ENCODE data around the gene RNF223.

RNF223 gene

GRCh38 chr1:1054099-1054700 is 19.9 kb downstream of the RNF223 start:
- no peak for ATAC-seq
- TF ChIP-seq POU6F1 (CRISPR knock-in tag; IDR thresholded peaks at IDR 0.05; ENCODE audit: borderline replicate concordance, low read depth), result no peak
- TF ChIP-seq ISL1 (CRISPR knock-in tag; IDR thresholded peaks at IDR 0.05), result no peak
- no peak for TF ChIP-seq ZNF565 (CRISPR knock-in tag; conservative IDR thresholded peaks at IDR 0.05; ENCODE audit: low read depth)
- TF ChIP-seq TOX (CRISPR knock-in tag; IDR thresholded peaks at IDR 0.05; ENCODE audit: borderline replicate concordance), result no peak
- TF ChIP-seq ZFP30 (CRISPR knock-in tag; IDR thresholded peaks at IDR 0.05), result no peak
- TF ChIP-seq ZC3H10 (CRISPR knock-in tag; IDR thresholded peaks at IDR 0.05), result no peak
- no peak for TF ChIP-seq CREB5 (CRISPR knock-in tag; IDR thresholded peaks at IDR 0.05; ENCODE audit: low read depth)
- no peak for TF ChIP-seq PPARA (CRISPR knock-in tag; IDR thresholded peaks at IDR 0.05; ENCODE audit: borderline replicate concordance)
- TF ChIP-seq ZNF8 (CRISPR knock-in tag; IDR thresholded peaks at IDR 0.05), result no peak
- no peak for TF ChIP-seq RARB (CRISPR knock-in tag; IDR thresholded peaks at IDR 0.05)
- no peak for TF ChIP-seq ZNF70 (CRISPR knock-in tag; IDR thresholded peaks at IDR 0.05)
- TF ChIP-seq ARNTL (CRISPR knock-in tag; IDR thresholded peaks at IDR 0.05; ENCODE audit: borderline replicate concordance, low read depth), result no peak
- no peak for TF ChIP-seq ZFP3 (CRISPR knock-in tag; IDR thresholded peaks at IDR 0.05)
- no peak for TF ChIP-seq SNAI2 (CRISPR knock-in tag; IDR thresholded peaks at IDR 0.05)

- ATAC-seq, result no peak
- TF ChIP-seq OSR1 (CRISPR knock-in tag; IDR thresholded peaks at IDR 0.05) (no peak), CREB5 (CRISPR knock-in tag; IDR thresholded peaks at IDR 0.05; ENCODE audit: low read depth) (no peak), TSHZ2 (CRISPR knock-in tag; IDR thresholded peaks at IDR 0.05) (no peak), ZC3H10 (CRISPR knock-in tag; IDR thresholded peaks at IDR 0.05) (no peak), CSRNP3 (CRISPR knock-in tag; IDR thresholded peaks at IDR 0.05) (no peak), POU6F1 (CRISPR knock-in tag; IDR thresholded peaks at IDR 0.05; ENCODE audit: borderline replicate concordance, low read depth) (no peak), CSDC2 (CRISPR knock-in tag; IDR thresholded peaks at IDR 0.05) (no peak), ZNF565 (CRISPR knock-in tag; conservative IDR thresholded peaks at IDR 0.05; ENCODE audit: low read depth) (no peak), ARNTL (CRISPR knock-in tag; IDR thresholded peaks at IDR 0.05; ENCODE audit: borderline replicate concordance, low read depth) (no peak), TCF4 (CRISPR knock-in tag; IDR thresholded peaks at IDR 0.05; ENCODE audit: borderline replicate concordance) (no peak), ZFP30 (CRISPR knock-in tag; IDR thresholded peaks at IDR 0.05) (no peak), ESRRG (CRISPR knock-in tag; IDR thresholded peaks at IDR 0.05) (no peak), ZNF8 (CRISPR knock-in tag; IDR thresholded peaks at IDR 0.05) (no peak), GLIS3 (CRISPR knock-in tag; IDR thresholded peaks at IDR 0.05) (no peak)
These were observed 20.4 kb downstream of the RNF223 start for GRCh38 chr1:1053682-1054081.

Data from SK-N-SH treated with all-trans-retinoic acid at 6 μM for 48 hours (cell line).